ENCODE results near the gene CDC25B.
A peak's percentile ranks its signal among the peaks of the same experiment; 100 is the strongest.

- peak; percentile 15 to 25; a peak in 1 of 4 replicates for TF ChIP-seq POLR2A (IDR thresholded peaks at IDR 0.05; ENCODE audit: insufficient read depth in 1 of 2, low read depth in 2 of 2, low read length in 2 of 2)
- no peak for TF ChIP-seq EP300 (IDR thresholded peaks at IDR 0.05; ENCODE audit: low read depth in 2 of 2, low read length in 2 of 2)
- TF ChIP-seq EP300 (CRISPR knock-in tag; IDR thresholded peaks at IDR 0.05; ENCODE audit: borderline replicate concordance) = no peak
These were observed 13.0 kb upstream of the CDC25B start for GRCh38 chr20:3783068-3783489.

Measured in HepG2 (cell line).